ENCODE data around the gene CBLB. TPM values are rescaled to one million over a fixed set of nuclear protein-coding genes. Genes with fewer than 3 reads are reported as not detected.
"Not testable (repeated sequence)": the region's sequence is repeated elsewhere in the genome, so short reads cannot be mapped to it uniquely, and the experiment has no call there.

Gene CBLB
- total RNA-seq, 1 donor from 2014 or later = 27.7 TPM

GRCh38 chr3:105783631-105784030 is 85.2 kb downstream of the CBLB start:
- DNase-seq = no peak

GRCh38 chr3:105781871-105782270 is 86.9 kb downstream of the CBLB start:
- DNase-seq = no peak

- DNase-seq = no peak
These were observed 88.7 kb downstream of the CBLB start for GRCh38 chr3:105780107-105780506.

GRCh38 chr3:105775368-105775767 is 93.4 kb downstream of the CBLB start:
- no peak for DNase-seq

- DNase-seq = no peak
These were observed 94.2 kb downstream of the CBLB start for GRCh38 chr3:105774444-105775180.

- DNase-seq = no peak
These were observed 95.5 kb downstream of the CBLB start for GRCh38 chr3:105773291-105773690.

GRCh38 chr3:105772635-105773034 is 96.2 kb downstream of the CBLB start:
- no peak for DNase-seq

GRCh38 chr3:105771392-105771791 is 97.4 kb downstream of the CBLB start:
- DNase-seq = no peak

- no peak for DNase-seq
These were observed 98.4 kb downstream of the CBLB start for GRCh38 chr3:105770410-105770809.

- DNase-seq = no peak
These were observed 101.0 kb downstream of the CBLB start for GRCh38 chr3:105767776-105768175.

GRCh38 chr3:105767216-105767615 is 101.6 kb downstream of the CBLB start:
- DNase-seq = peak; percentile 9

GRCh38 chr3:105765308-105765639 is 103.5 kb downstream of the CBLB start:
- DNase-seq = no peak

GRCh38 chr3:105764378-105765307 is 104.2 kb downstream of the CBLB start:
- DNase-seq = no peak

- no peak for DNase-seq
These were observed 105.2 kb downstream of the CBLB start for GRCh38 chr3:105763659-105764036.

- no peak for DNase-seq
These were observed 105.8 kb downstream of the CBLB start for GRCh38 chr3:105762749-105763658.

GRCh38 chr3:105762214-105762613 is 106.6 kb downstream of the CBLB start:
- not testable (repeated sequence) for DNase-seq

GRCh38 chr3:105759442-105760078 is 109.3 kb downstream of the CBLB start:
- no peak for DNase-seq

GRCh38 chr3:105758451-105758850 is 110.4 kb downstream of the CBLB start:
- no peak for DNase-seq

GRCh38 chr3:105755121-105755886 is 113.5 kb downstream of the CBLB start:
- peak; percentile 52 for DNase-seq

GRCh38 chr3:105752791-105753415 is 115.9 kb downstream of the CBLB start:
- no peak for DNase-seq

GRCh38 chr3:105747696-105748095 is 121.1 kb downstream of the CBLB start:
- no peak for DNase-seq
